Liver (tissue), 9 donors: Measurements from ENCODE around the gene FRK. TPM values are rescaled to one million over a fixed set of nuclear protein-coding genes. Genes with fewer than 3 reads are reported as not detected.
"Not testable (repeated sequence)": the region's sequence is repeated elsewhere in the genome, so short reads cannot be mapped to it uniquely, and the experiment has no call there.

Source experiments
- DNase-seq: peaks from one replicate; pipeline ENCODE4 v3.0.0-alpha.2; 2017; ENCODE audit warnings: low spot score
- H3K27ac ChIP-seq, 2 donors: one replicate each; pipeline ENCODE4 v1.7.0; 2013; ENCODE audit warnings: inconsistent platforms in 2 of 2, low read length in 2 of 2, control low read depth in 1 of 2, low read depth in 1 of 2, mild to moderate bottlenecking in 1 of 2
- H3K27me3 ChIP-seq, 4 donors: one replicate each; pipeline versions ENCODE4 v1.6.1 to v1.7.0; 2013; ENCODE audit warnings: low read length in 3 of 4, inconsistent platforms in 1 of 4, mild to moderate bottlenecking in 1 of 4, moderate library complexity in 1 of 4; ENCODE audit not compliant: control insufficient read depth in 4 of 4, insufficient read depth in 4 of 4
- H3K36me3 ChIP-seq, 4 donors: one replicate each; pipeline versions ENCODE4 v1.6.1 to v1.7.0; 2013; ENCODE audit warnings: low read length in 3 of 4, mild to moderate bottlenecking in 3 of 4, low read depth in 1 of 4, moderate library complexity in 1 of 4; ENCODE audit not compliant: control insufficient read depth in 4 of 4, insufficient read depth in 3 of 4
- H3K4me1 ChIP-seq, 4 donors: one replicate each; pipeline versions ENCODE4 v1.6.1 to v1.7.0; 2013; ENCODE audit warnings: low read length in 3 of 4, mild to moderate bottlenecking in 3 of 4, moderate library complexity in 1 of 4; ENCODE audit not compliant: control insufficient read depth in 4 of 4, insufficient read depth in 4 of 4
- H3K4me3 ChIP-seq, 3 donors: one replicate each; pipeline versions ENCODE4 v1.6.1 to v1.7.0; 2013; ENCODE audit warnings: low read length in 3 of 3, control low read depth in 1 of 3, low read depth in 1 of 3, mild to moderate bottlenecking in 1 of 3
- H3K9ac ChIP-seq, 2 donors: one replicate each; pipeline ENCODE4 v1.7.0; 2013; ENCODE audit warnings: low read length in 2 of 2, mild to moderate bottlenecking in 2 of 2, moderate library complexity in 2 of 2, control low read depth in 1 of 2, low read depth in 1 of 2
- H3K9me3 ChIP-seq, 4 donors: one replicate each; pipeline versions ENCODE4 v1.6.1 to v1.7.0; 2013; ENCODE audit warnings: low read length in 3 of 4; ENCODE audit not compliant: control insufficient read depth in 4 of 4
- FOXA1 ChIP-seq: IDR thresholded peaks from 2 replicates; pipeline ENCODE4 v1.6.1; 2016; ENCODE audit warnings: antibody characterized with exemption
- FOXA2 ChIP-seq: IDR thresholded peaks from 2 replicates; pipeline ENCODE4 v1.6.1; 2016; ENCODE audit warnings: antibody characterized with exemption
- HNF4A ChIP-seq, 2 donors: conservative IDR thresholded peaks; 2 replicates each; pipeline ENCODE4 v1.6.1; 2016; ENCODE audit warnings: antibody characterized with exemption in 2 of 2, mild to moderate bottlenecking in 2 of 2
- RAD21 ChIP-seq, 2 donors: IDR thresholded peaks; 2 replicates each; pipeline ENCODE4 v1.6.1; 2016; ENCODE audit warnings: antibody characterized with exemption in 2 of 2, mild to moderate bottlenecking in 2 of 2
- SP1 ChIP-seq: IDR thresholded peaks from 2 replicates; pipeline ENCODE4 v1.6.1; 2018; ENCODE audit warnings: antibody characterized with exemption, mild to moderate bottlenecking
- TAF1 ChIP-seq: conservative IDR thresholded peaks from 2 replicates; pipeline ENCODE4 v1.6.1; 2016; ENCODE audit warnings: antibody characterized with exemption, mild to moderate bottlenecking
- YY1 ChIP-seq: IDR thresholded peaks from 2 replicates; pipeline ENCODE4 v1.6.1; 2016; ENCODE audit warnings: antibody characterized with exemption, mild to moderate bottlenecking
- WGBS: extraction: QIAGEN DNeasy Blood & Tissue Kit; methylation state at CpG from one replicate; pipeline ENCODE4 v1.1.7; 2013; 5-methylcytosine and 5-hydroxymethylcytosine counted together
- polyA plus RNA-seq, 2 donors: library from polyadenylated mRNA; stranded (reverse) in 1 of 2; unstranded in 1 of 2; fragments of 200-250 nt in 1 of 2; fragments of >200 nt in 1 of 2; fragmentation: Nextera tagmentation in 1 of 2; extraction: Ambion mirVana in 1 of 2; gene quantifications; one replicate each; pipeline versions ENCODE4 v1.2.1 to v1.2.3, GENCODE V29; 2013 to 2015
- total RNA-seq, 2 donors: library from RNA; depleted of rRNA; stranded (reverse); fragments of >200 nt; gene quantifications; one replicate each; pipeline ENCODE4 v1.2.3, GENCODE V29; 2014
- TF ChIP-seq, protein P1 (sequence below): IDR thresholded peaks from 2 replicates; pipeline ENCODE4 v1.6.1; 2016; ENCODE audit warnings: antibody characterized with exemption
- TF ChIP-seq, protein P2 (sequence below): fragments of 150-350 bp; IDR thresholded peaks from 2 replicates; pipeline ENCODE4 v1.5.1; 2017; ENCODE audit warnings: improper control_type of control experiment, low read depth, low read length; ENCODE audit not compliant: missing input control
- TF ChIP-seq, protein P3 (sequence below): IDR thresholded peaks from 2 replicates; pipeline ENCODE4 v1.6.1; 2016; ENCODE audit warnings: antibody characterized with exemption
- donor health status: healthy.
- donor health status: healthy.
- donor health status: healthy.
- donor health status: healthy.
- donor health status: healthy.

The FRK gene
- total and polyA plus RNA-seq, 4 donors, result 3.6 to 26.8 (median 5.3) TPM

DNA sequence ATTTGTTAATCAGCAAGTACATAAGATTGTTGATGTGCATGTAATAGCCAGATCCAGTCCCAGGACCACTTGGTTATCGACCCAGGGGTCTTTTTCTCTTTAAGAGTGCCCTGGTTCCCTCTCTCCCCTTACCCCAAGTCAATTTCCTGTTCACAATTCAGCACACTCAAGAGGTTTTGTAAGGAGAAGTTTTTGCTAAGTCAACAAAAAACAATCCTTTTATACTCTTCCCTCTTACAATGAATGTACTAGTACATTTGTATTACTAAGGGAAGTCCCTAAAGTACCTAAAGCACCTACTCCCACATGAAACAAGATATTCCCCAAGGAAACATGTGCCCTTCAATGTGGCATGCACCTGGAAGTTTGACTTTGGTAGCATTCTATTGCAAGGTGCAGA, 38.3 kb upstream of the FRK start:
- WGBS, result 86% methylated on average over 1 of the region's 1 CpG
- peaks cover 0 to 56% (median 44%) of the 10 kb centered on the region in 4 donors for H3K4me1 ChIP-seq
- no peak overlapping the region for H3K27ac ChIP-seq
- no peak for DNase-seq
- H3K9me3 ChIP-seq, result no peaks in the 10 kb centered on the region
- H3K9ac ChIP-seq, result no peak overlapping the region
- no peak overlapping the region for H3K4me3 ChIP-seq
- H3K27me3 ChIP-seq, result no peaks in the 10 kb centered on the region
- no peak for TF ChIP-seq FOXA1
- no peak for TF ChIP-seq YY1
- TF ChIP-seq, protein P1, sequence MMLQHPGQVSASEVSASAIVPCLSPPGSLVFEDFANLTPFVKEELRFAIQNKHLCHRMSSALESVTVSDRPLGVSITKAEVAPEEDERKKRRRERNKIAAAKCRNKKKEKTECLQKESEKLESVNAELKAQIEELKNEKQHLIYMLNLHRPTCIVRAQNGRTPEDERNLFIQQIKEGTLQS, result no peak
- no peak for TF ChIP-seq FOXA2
- no peak for TF ChIP-seq TAF1
- no peak for TF ChIP-seq HNF4A (conservative IDR thresholded peaks at IDR 0.05)
- TF ChIP-seq, protein P2, sequence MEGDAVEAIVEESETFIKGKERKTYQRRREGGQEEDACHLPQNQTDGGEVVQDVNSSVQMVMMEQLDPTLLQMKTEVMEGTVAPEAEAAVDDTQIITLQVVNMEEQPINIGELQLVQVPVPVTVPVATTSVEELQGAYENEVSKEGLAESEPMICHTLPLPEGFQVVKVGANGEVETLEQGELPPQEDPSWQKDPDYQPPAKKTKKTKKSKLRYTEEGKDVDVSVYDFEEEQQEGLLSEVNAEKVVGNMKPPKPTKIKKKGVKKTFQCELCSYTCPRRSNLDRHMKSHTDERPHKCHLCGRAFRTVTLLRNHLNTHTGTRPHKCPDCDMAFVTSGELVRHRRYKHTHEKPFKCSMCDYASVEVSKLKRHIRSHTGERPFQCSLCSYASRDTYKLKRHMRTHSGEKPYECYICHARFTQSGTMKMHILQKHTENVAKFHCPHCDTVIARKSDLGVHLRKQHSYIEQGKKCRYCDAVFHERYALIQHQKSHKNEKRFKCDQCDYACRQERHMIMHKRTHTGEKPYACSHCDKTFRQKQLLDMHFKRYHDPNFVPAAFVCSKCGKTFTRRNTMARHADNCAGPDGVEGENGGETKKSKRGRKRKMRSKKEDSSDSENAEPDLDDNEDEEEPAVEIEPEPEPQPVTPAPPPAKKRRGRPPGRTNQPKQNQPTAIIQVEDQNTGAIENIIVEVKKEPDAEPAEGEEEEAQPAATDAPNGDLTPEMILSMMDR, result no peak
- TF ChIP-seq SP1, result no peak
- no peaks in the 10 kb centered on the region for H3K36me3 ChIP-seq

DNA sequence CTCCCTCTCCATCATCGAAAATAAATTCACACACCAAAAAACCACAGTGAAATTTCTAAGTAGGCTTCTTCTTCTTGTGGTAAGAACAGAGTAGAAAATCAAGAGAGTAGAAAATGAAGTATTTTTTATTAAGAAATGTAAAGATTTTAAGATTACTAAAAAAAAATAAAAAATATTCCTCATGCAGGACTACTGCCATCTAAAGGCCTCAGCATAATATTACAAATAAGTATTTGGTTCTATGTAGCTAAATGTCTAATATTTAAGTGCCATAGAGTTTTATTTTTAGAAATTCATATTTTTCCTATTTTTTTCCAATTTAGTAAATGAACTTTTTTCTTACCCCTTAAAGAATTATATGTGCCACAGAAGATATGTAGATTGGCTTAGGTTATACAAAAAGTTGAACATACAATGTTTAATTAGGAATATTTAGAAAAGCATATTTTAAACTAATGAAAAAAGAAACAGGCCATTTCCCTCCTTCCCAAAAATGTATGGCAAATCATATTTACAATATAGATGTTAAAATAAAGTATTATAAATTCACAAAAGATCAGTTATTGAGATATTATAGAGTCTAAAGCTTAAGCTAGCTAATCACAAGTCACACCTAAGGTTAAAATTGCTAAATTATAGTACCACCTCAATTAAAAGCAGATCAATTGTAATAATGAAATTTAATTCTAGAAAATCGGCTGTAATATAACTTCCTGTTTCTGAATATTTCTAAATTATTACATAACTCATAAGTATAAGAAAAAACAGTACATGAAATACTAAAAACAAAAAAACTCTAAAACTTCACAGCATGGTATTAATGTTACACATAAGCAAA, 36.5 kb upstream of the FRK start:
- no peaks in the 10 kb centered on the region for H3K27me3 ChIP-seq
- H3K36me3 ChIP-seq, result no peaks in the 10 kb centered on the region
- no peak overlapping the region for H3K27ac ChIP-seq
- 46% methylated on average over 2 of the region's 2 CpGs for WGBS
- H3K9me3 ChIP-seq, result no peaks in the 10 kb centered on the region
- H3K4me3 ChIP-seq, result no peak overlapping the region
- no peak for DNase-seq
- peaks cover 1 to 42% (median 31%) of the 10 kb centered on the region in 4 donors for H3K4me1 ChIP-seq
- H3K9ac ChIP-seq, result no peak overlapping the region
- TF ChIP-seq, protein P3, sequence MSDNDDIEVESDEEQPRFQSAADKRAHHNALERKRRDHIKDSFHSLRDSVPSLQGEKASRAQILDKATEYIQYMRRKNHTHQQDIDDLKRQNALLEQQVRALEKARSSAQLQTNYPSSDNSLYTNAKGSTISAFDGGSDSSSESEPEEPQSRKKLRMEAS, result no peak
- TF ChIP-seq RAD21 (IDR thresholded peaks at IDR 0.05), result peak; percentile 78 to 80
- TF ChIP-seq, protein P2, result peak; percentile 45

DNA sequence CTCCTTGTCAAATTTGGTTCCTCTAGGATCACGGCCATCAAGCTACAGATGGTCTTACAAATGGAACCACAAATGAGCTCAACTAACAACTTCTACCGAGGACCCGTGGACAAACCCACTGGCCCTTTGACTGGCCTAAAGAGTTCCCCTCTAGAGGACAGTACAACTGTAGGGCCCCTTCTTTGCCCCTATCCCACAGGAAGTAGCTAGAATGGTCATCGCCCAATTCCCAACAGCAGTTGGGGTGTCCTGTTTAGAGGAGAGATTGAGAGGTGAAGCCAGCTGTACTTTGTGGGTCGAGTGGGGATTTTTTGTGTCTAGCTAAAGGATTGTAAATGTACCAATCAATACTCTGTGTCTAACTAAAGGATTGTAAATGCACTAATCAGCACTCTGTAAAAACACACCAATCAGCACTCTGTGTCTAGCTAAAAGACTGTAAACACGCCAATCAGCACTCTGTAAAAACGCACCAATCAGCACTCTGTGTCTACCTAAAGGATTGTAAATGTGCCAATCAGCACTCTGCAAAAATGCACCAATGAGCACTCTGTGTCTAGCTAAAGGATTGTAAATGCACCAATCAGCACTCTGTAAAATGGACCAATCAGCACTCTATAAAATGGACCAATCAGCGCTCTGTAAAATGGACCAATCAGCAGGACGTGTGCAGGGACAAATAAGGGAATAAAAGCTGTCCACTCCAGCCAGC, 35.5 kb upstream of the FRK start:
- H3K27me3 ChIP-seq, H3K9me3 ChIP-seq, H3K9ac ChIP-seq, DNase-seq, H3K4me3 ChIP-seq, H3K36me3 ChIP-seq, H3K27ac ChIP-seq: not testable (repeated sequence)
- WGBS, result 94% methylated on average over 9 of the region's 9 CpGs
- peaks cover 1 to 32% (median 21%) of the 10 kb centered on the region in 4 donors for H3K4me1 ChIP-seq
